ENCODE data around the gene ERICH6. TPM values are rescaled to one million over a fixed set of nuclear protein-coding genes. Genes with fewer than 3 reads are reported as not detected.

The ERICH6 gene
- total and polyA plus RNA-seq, 2 donors from 2014 or later = 0.19 TPM; not detected in 1

GRCh38 chr3:150673966-150674365, 29.8 kb downstream of the ERICH6 start:
- intact Hi-C loops (cut with DNase I) = no loop called here
- Histone ChIP-seq H3K9me3 (ENCODE audit: control insufficient read depth in 2 of 3, insufficient read depth in 1 of 3, low read length in 3 of 3) (peaks cover 0 to 7% (median 0%) of the 10 kb centered on the region in 3 donors), H3K9ac (ENCODE audit: low read length in 3 of 3) (no peak overlapping the region), H3K27me3 (ENCODE audit: control insufficient read depth, insufficient read depth, low read length) (no peaks in the 10 kb centered on the region), H3K4me1 (ENCODE audit: control insufficient read depth in 2 of 3, insufficient read depth in 2 of 3, low read depth in 1 of 3, low read length in 3 of 3) (no peaks in the 10 kb centered on the region), H3K27ac (ENCODE audit: low read depth in 2 of 2, low read length in 2 of 2) (no peak overlapping the region), H3K36me3 (ENCODE audit: control insufficient read depth in 2 of 3, insufficient read depth in 3 of 3, low read length in 3 of 3) (no peaks in the 10 kb centered on the region), H3K4me3 (ENCODE audit: low read length in 3 of 3) (peak overlapping the region in 2 of 3 donors; percentile 31 to 48)
- no peak for DNase-seq
- TF ChIP-seq CTCF (IDR thresholded peaks at IDR 0.05; ENCODE audit: borderline replicate concordance, extremely low read depth, insufficient read depth) = no peak
- peak; percentile 86 for FAIRE-seq

GRCh38 chr3:150666167-150666566, 37.6 kb downstream of the ERICH6 start:
- FAIRE-seq = no peak
- H3K4me1 ChIP-seq (ENCODE audit: control insufficient read depth in 2 of 3, insufficient read depth in 2 of 3, low read depth in 1 of 3, low read length in 3 of 3) = no peaks in the 10 kb centered on the region
- H3K27ac ChIP-seq (ENCODE audit: low read depth in 2 of 2, low read length in 2 of 2) = no peak overlapping the region
- no peak for DNase-seq
- H3K9me3 ChIP-seq (ENCODE audit: control insufficient read depth in 2 of 3, insufficient read depth in 1 of 3, low read length in 3 of 3) = no peaks in the 10 kb centered on the region
- no peaks in the 10 kb centered on the region for H3K36me3 ChIP-seq (ENCODE audit: control insufficient read depth in 2 of 3, insufficient read depth in 3 of 3, low read length in 3 of 3)
- intact Hi-C loops (cut with DNase I) = no loop called here
- H3K9ac ChIP-seq (ENCODE audit: low read length in 3 of 3) = no peak overlapping the region
- no peaks in the 10 kb centered on the region for H3K27me3 ChIP-seq (ENCODE audit: control insufficient read depth, insufficient read depth, low read length)
- TF ChIP-seq CTCF (IDR thresholded peaks at IDR 0.05; ENCODE audit: borderline replicate concordance, extremely low read depth, insufficient read depth) = no peak
- H3K4me3 ChIP-seq (ENCODE audit: low read length in 3 of 3) = no peak overlapping the region

- H3K27ac ChIP-seq (ENCODE audit: low read depth in 2 of 2, low read length in 2 of 2) = no peak overlapping the region
- no peaks in the 10 kb centered on the region for H3K4me1 ChIP-seq (ENCODE audit: control insufficient read depth in 2 of 3, insufficient read depth in 2 of 3, low read depth in 1 of 3, low read length in 3 of 3)
- intact Hi-C loops (cut with DNase I) = no loop called here
- H3K36me3 ChIP-seq (ENCODE audit: control insufficient read depth in 2 of 3, insufficient read depth in 3 of 3, low read length in 3 of 3) = no peaks in the 10 kb centered on the region
- H3K9me3 ChIP-seq (ENCODE audit: control insufficient read depth in 2 of 3, insufficient read depth in 1 of 3, low read length in 3 of 3) = no peaks in the 10 kb centered on the region
- TF ChIP-seq CTCF (IDR thresholded peaks at IDR 0.05; ENCODE audit: borderline replicate concordance, extremely low read depth, insufficient read depth) = no peak
- DNase-seq (no peak), FAIRE-seq (no peak)
- no peaks in the 10 kb centered on the region for H3K27me3 ChIP-seq (ENCODE audit: control insufficient read depth, insufficient read depth, low read length)
- no peak overlapping the region for H3K4me3 ChIP-seq (ENCODE audit: low read length in 3 of 3)
- no peak overlapping the region for H3K9ac ChIP-seq (ENCODE audit: low read length in 3 of 3)
Measured at GRCh38 chr3:150663461-150663860, 40.3 kb downstream of the ERICH6 start.

Data from kidney (tissue), 14 donors.